ENCODE results near the gene ZNF19.

DNA sequence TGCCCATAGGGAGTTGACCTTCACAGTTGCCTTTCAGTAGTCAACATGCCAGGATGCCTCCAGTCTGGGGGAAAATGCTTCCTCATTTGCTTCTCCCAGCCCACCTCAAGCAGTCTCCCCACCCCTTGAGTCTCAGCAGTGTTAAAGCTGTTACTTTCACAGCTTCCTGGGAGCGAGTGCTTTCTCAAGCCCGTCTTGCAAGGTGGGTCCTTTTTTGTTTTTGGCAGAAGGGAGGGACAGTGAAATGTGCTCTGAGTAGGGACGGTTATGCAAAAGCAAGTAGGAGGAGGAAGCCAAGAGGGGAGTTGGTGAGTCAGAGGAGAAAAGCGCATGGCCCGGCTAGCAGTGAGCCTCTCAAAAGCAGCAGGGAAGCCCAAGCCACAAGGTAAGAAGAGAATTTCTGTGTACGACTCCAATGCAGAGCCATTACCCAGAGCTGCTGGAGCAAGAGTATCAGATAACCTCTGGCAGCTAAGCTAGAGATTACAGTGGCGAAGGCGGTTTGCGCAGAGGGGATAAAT is 37.0 kb upstream of the ZNF19 start, which contains the start of gene CHST4:
- TF ChIP-seq POLR2A (IDR thresholded peaks at IDR 0.05) = no peak
- TF ChIP-seq, protein P1, sequence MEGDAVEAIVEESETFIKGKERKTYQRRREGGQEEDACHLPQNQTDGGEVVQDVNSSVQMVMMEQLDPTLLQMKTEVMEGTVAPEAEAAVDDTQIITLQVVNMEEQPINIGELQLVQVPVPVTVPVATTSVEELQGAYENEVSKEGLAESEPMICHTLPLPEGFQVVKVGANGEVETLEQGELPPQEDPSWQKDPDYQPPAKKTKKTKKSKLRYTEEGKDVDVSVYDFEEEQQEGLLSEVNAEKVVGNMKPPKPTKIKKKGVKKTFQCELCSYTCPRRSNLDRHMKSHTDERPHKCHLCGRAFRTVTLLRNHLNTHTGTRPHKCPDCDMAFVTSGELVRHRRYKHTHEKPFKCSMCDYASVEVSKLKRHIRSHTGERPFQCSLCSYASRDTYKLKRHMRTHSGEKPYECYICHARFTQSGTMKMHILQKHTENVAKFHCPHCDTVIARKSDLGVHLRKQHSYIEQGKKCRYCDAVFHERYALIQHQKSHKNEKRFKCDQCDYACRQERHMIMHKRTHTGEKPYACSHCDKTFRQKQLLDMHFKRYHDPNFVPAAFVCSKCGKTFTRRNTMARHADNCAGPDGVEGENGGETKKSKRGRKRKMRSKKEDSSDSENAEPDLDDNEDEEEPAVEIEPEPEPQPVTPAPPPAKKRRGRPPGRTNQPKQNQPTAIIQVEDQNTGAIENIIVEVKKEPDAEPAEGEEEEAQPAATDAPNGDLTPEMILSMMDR (IDR thresholded peaks at IDR 0.05) = no peak

All from vagina (tissue), 2 donors.